H1 (cell line): ENCODE results near the gene CLDN7. TPM values are rescaled to one million over a fixed set of nuclear protein-coding genes. Genes with fewer than 3 reads are reported as not detected.

Experiments
- CTCF ChIA-PET: fragments of 300-600 bp; sonication (Branson Sonifier 250); formaldehyde crosslinking; loops from one replicate; lab custom pipeline; 2021; ENCODE audit not compliant: partially characterized antibody; lab: Charles Lee
- POLR2A ChIA-PET: fragments of 300-600 bp; sonication (Branson Sonifier 250); formaldehyde crosslinking; loops from one replicate; lab custom pipeline; 2021; ENCODE audit warnings: inconsistent platforms; ENCODE audit not compliant: partially characterized antibody; lab: Charles Lee
- DNase-seq, 2 experiments: peaks; one replicate each; pipeline versions ENCODE4 v3.0.0 to v3.0.0-alpha.2; 2010 to 2022; ENCODE audit warnings: low spot score in 2 of 2, low read depth in 1 of 2, mixed read lengths in 1 of 2
- FAIRE-seq: peaks from 2 replicates; lab custom pipeline; 2011; peaks lifted over from hg19 to GRCh38; lab: Jason Lieb, UNC
- H2AFZ ChIP-seq: 2 replicates; pipeline ENCODE4 v1.8.1; 2012; ENCODE audit warnings: low read length, inconsistent platforms
- H2AK5ac ChIP-seq: 2 replicates; pipeline ENCODE4 v1.6.1; 2013; ENCODE audit warnings: low read depth, low read length
- H2BK120ac ChIP-seq: replicated peaks from 2 replicates; pipeline ENCODE3; 2013; ENCODE audit warnings: low read depth, low read length, inconsistent platforms
- H2BK12ac ChIP-seq: 2 replicates; pipeline ENCODE4 v1.6.1; 2013; ENCODE audit warnings: low read depth, low read length
- H2BK15ac ChIP-seq: 2 replicates; pipeline ENCODE4 v1.6.1; 2013; ENCODE audit warnings: low read length
- H2BK20ac ChIP-seq: 2 replicates; pipeline ENCODE4 v1.6.1; 2013; ENCODE audit warnings: low read length
- H2BK5ac ChIP-seq: 2 replicates; pipeline ENCODE4 v1.6.1; 2013; ENCODE audit warnings: low read depth, low read length
- H3K14ac ChIP-seq: 2 replicates; pipeline ENCODE4 v1.6.1; 2013; ENCODE audit warnings: inconsistent platforms; ENCODE audit not compliant: insufficient read length
- H3K18ac ChIP-seq: 2 replicates; pipeline ENCODE4 v1.6.1; 2013; ENCODE audit warnings: low read length; ENCODE audit errors: extremely low read depth
- H3K23ac ChIP-seq: 2 replicates; pipeline ENCODE4 v1.6.1; 2013; ENCODE audit warnings: inconsistent platforms; ENCODE audit not compliant: insufficient read length
- H3K23me2 ChIP-seq: 2 replicates; pipeline ENCODE4 v1.6.1; 2013; ENCODE audit warnings: low read depth, low read length
- H3K27ac ChIP-seq: 2 replicates; pipeline ENCODE4 v1.6.1; 2011; ENCODE audit warnings: low read depth, low read length, inconsistent platforms
- H3K27me3 ChIP-seq, 4 experiments: replicated peaks in 1 of 4; 1 replicate in 1 of 4; 2 replicates in 3 of 4; pipeline versions ENCODE4 v1.6.1 to v1.8.1; 2011 to 2013; ENCODE audit warnings: low read length in 3 of 4, mild to moderate bottlenecking in 3 of 4, inconsistent platforms in 2 of 4, mixed read lengths in 2 of 4, moderate library complexity in 1 of 4; ENCODE audit not compliant: control insufficient read depth in 3 of 4, insufficient read depth in 3 of 4; ENCODE audit errors: extremely low read depth in 1 of 4
- H3K36me3 ChIP-seq, 4 experiments: 2 replicates each; pipeline versions ENCODE4 v1.6.1 to v1.8.1; 2011 to 2013; ENCODE audit warnings: mild to moderate bottlenecking in 4 of 4, low read length in 3 of 4, moderate library complexity in 2 of 4, control low read depth in 1 of 4, inconsistent platforms in 1 of 4; ENCODE audit not compliant: insufficient read depth in 4 of 4, control insufficient read depth in 2 of 4
- H3K4ac ChIP-seq: replicated peaks from 2 replicates; pipeline ENCODE3; 2013; ENCODE audit warnings: low read length, low read depth, mixed read lengths, inconsistent platforms; ENCODE audit not compliant: insufficient read length
- H3K4me1 ChIP-seq, 4 experiments: replicated peaks in 1 of 4; 1 replicate in 1 of 4; 2 replicates in 3 of 4; pipeline versions ENCODE4 v1.6.1 to v1.8.1; 2011 to 2013; ENCODE audit warnings: low read length in 3 of 4, inconsistent platforms in 2 of 4, mixed read lengths in 1 of 4; ENCODE audit not compliant: insufficient read depth in 4 of 4, control insufficient read depth in 3 of 4
- H3K4me2 ChIP-seq, 2 experiments: 2 replicates each; pipeline versions ENCODE4 v1.6.1 to v1.8.1; 2011 to 2013; ENCODE audit warnings: low read depth in 2 of 2, low read length in 2 of 2, control low read depth in 1 of 2, inconsistent platforms in 1 of 2, mild to moderate bottlenecking in 1 of 2; ENCODE audit not compliant: insufficient read depth in 1 of 2
- H3K4me3 ChIP-seq, 4 experiments: fragments of 200-600, 300-600 bp in 1 of 4; sonication (generic), shearing (Covaris generic), sonication (Bioruptor Twin) in 1 of 4; 2 replicates each; pipeline versions ENCODE4 v1.5.1 to v1.8.1; 2011 to 2016; ENCODE audit warnings: low read length in 4 of 4, low read depth in 3 of 4, control low read depth in 2 of 4, inconsistent platforms in 2 of 4, mild to moderate bottlenecking in 2 of 4, mixed read lengths in 1 of 4, moderate library complexity in 1 of 4; ENCODE audit not compliant: insufficient read depth in 2 of 4; ENCODE audit errors: extremely low read depth in 1 of 4
- H3K56ac ChIP-seq: replicated peaks from 2 replicates; pipeline ENCODE3; 2013; ENCODE audit warnings: low read depth, mild to moderate bottlenecking, mixed read lengths, low read length, inconsistent platforms; ENCODE audit not compliant: insufficient read length
- H3K79me1 ChIP-seq: 2 replicates; pipeline ENCODE4 v1.6.1; 2013; ENCODE audit warnings: low read depth, low read length, control low read depth
- H3K79me2 ChIP-seq, 2 experiments: 2 replicates each; pipeline versions ENCODE4 v1.6.1 to v1.8.1; 2012 to 2013; ENCODE audit warnings: low read length in 2 of 2, mild to moderate bottlenecking in 2 of 2, inconsistent platforms in 1 of 2; ENCODE audit not compliant: insufficient read depth in 2 of 2, control insufficient read depth in 1 of 2
- H3K9ac ChIP-seq, 4 experiments: replicated peaks in 1 of 4; 1 replicate in 1 of 4; 2 replicates in 3 of 4; pipeline versions ENCODE4 v1.6.1 to v1.8.1; 2011 to 2013; ENCODE audit warnings: low read depth in 3 of 4, low read length in 3 of 4, control low read depth in 2 of 4, mild to moderate bottlenecking in 2 of 4, moderate library complexity in 2 of 4, inconsistent platforms in 1 of 4; ENCODE audit errors: extremely low read depth in 1 of 4
- H3K9me3 ChIP-seq, 2 experiments: 2 replicates each; pipeline versions ENCODE4 v1.6.1 to v1.8.1; 2012 to 2013; ENCODE audit warnings: mild to moderate bottlenecking in 2 of 2, moderate library complexity in 2 of 2, control low read depth in 1 of 2, inconsistent platforms in 1 of 2, low read depth in 1 of 2, low read length in 1 of 2, mixed read lengths in 1 of 2; ENCODE audit not compliant: insufficient read depth in 2 of 2
- H4K20me1 ChIP-seq, 2 experiments: replicated peaks in 1 of 2; 2 replicates each; pipeline versions ENCODE3 to v1.8.1; 2011 to 2013; ENCODE audit warnings: inconsistent platforms in 2 of 2, low read length in 2 of 2, mild to moderate bottlenecking in 1 of 2; ENCODE audit not compliant: insufficient read depth in 2 of 2, control insufficient read depth in 1 of 2
- H4K5ac ChIP-seq: 2 replicates; pipeline ENCODE4 v1.6.1; 2013; ENCODE audit warnings: low read length, low read depth, mixed read lengths, inconsistent platforms; ENCODE audit not compliant: insufficient read length
- H4K8ac ChIP-seq: 2 replicates; pipeline ENCODE4 v1.8.0; 2013; ENCODE audit warnings: mild to moderate bottlenecking, moderate library complexity, low read length, inconsistent platforms; ENCODE audit not compliant: insufficient read depth; ENCODE audit errors: extremely low read depth
- H4K91ac ChIP-seq: replicated peaks from 2 replicates; pipeline ENCODE3; 2013; ENCODE audit warnings: low read length, mixed read lengths, inconsistent platforms; ENCODE audit not compliant: insufficient read length
- CTBP2 ChIP-seq: IDR thresholded peaks from 2 replicates; pipeline ENCODE4 v1.7.0; 2011; ENCODE audit warnings: borderline replicate concordance, mild to moderate bottlenecking, moderate library complexity, mixed read lengths, low read length; ENCODE audit not compliant: insufficient read depth, insufficient read length
- POLR2A ChIP-seq, 2 experiments: IDR thresholded peaks; 1 replicate in 1 of 2; 2 replicates in 1 of 2; pipeline ENCODE4 v1.6.1; 2011; ENCODE audit warnings: low read depth in 2 of 2, low read length in 2 of 2, mild to moderate bottlenecking in 2 of 2; ENCODE audit errors: control extremely low read depth in 1 of 2
- POLR2AphosphoS5 ChIP-seq: IDR thresholded peaks from 2 replicates; pipeline ENCODE4 v1.6.1; 2011; ENCODE audit warnings: low read depth, low read length
- WGBS, 2 experiments: shearing (Covaris generic) in 1 of 2; methylation state at CpG; one replicate each; pipeline versions ENCODE4 v1.1.6 to v1.1.7; 2013 to 2015; ENCODE audit warnings: low lambda C conversion rate in 2 of 2, mixed read lengths in 2 of 2, inconsistent platforms in 1 of 2, low coverage in 1 of 2, missing lambda C conversion rate in 1 of 2; ENCODE audit not compliant: insufficient replicate concordance in 2 of 2, insufficient coverage in 1 of 2, insufficient read length in 1 of 2; ENCODE audit errors: extremely low coverage in 1 of 2, missing lambda C conversion rate in 1 of 2; 5-methylcytosine and 5-hydroxymethylcytosine counted together
- polyA plus RNA-seq, 7 experiments: library from polyadenylated mRNA; depleted of rRNA in 3 of 7; stranded (reverse) in 5 of 7; unstranded in 2 of 7; fragments of >200 nt in 5 of 7; fragments of 200-250 nt in 2 of 7; gene quantifications; 1 replicate in 5 of 7; 2 replicates in 1 of 7; 4 replicates in 1 of 7; pipeline versions ENCODE4 v1.2.1 to v1.2.3, GENCODE V29; 2011 to 2013; ENCODE audit warnings: missing spikeins in 2 of 7, mixed read lengths in 2 of 7
- total RNA-seq: library from RNA; stranded (reverse); fragmentation: NEBNext Ultra II Directional; extraction: Animal tissue kit (Norgen Biotek cat#: 25700); gene quantifications from 2 replicates; pipeline ENCODE4 v1.2.1, GENCODE V29; 2021

CLDN7 gene
- total and polyA plus RNA-seq, 2 of the 8 experiments (the other 6 are each of a cell fraction or from before 2014, with no cell fraction given) = 118 to 119 TPM

- 97% methylated on average over 6 of the region's 6 CpGs; no CpG with 5 or more reads in 1 of the 2 experiments for WGBS, 2 experiments
- H3K4me1 ChIP-seq = peaks cover 4 to 13% (median 6%) of the 10 kb centered on the region in 4 experiments; a peak in 6 of 7 replicates
- peaks cover 9% of the 10 kb centered on the region for H3K79me1 ChIP-seq
- H3K18ac ChIP-seq = no peak overlapping the region
- POLR2A ChIA-PET = interaction anchor here (0.6 to 13.7 kb wide), 17 partner anchors 8 to 774 kb away, joined by 3 to 161 read pairs (median 8); partner anchors contain the start of genes ACADVL, ACAP1, CTDNEP1 and DLG4
- H3K4me2 ChIP-seq = peak overlapping the region in 1 of 2 experiments; percentile 91; a peak in 1 of 4 replicates
- no peak overlapping the region for H2BK15ac ChIP-seq
- peaks cover 6 to 12% of the 10 kb centered on the region in 2 experiments for H4K20me1 ChIP-seq
- H3K9ac ChIP-seq = no peak overlapping the region
- no peak overlapping the region for H2BK120ac ChIP-seq
- H3K79me2 ChIP-seq = peaks cover 0 to 31% of the 10 kb centered on the region in 2 experiments; a peak in 2 of 4 replicates
- H4K8ac ChIP-seq = no peak overlapping the region
- H2AK5ac ChIP-seq = peak overlapping the region; percentile 65; the same call in 1 of the 2 replicates
- H4K91ac ChIP-seq = no peak overlapping the region
- no peak overlapping the region for H3K23ac ChIP-seq
- H4K5ac ChIP-seq = no peak overlapping the region
- no peak overlapping the region for H3K4me3 ChIP-seq
- H2AFZ ChIP-seq = no peak overlapping the region
- H3K9me3 ChIP-seq = no peaks in the 10 kb centered on the region
- peak overlapping the region; percentile 75; the same call in 1 of the 2 replicates for H2BK12ac ChIP-seq
- no peaks in the 10 kb centered on the region for H3K27me3 ChIP-seq
- H3K14ac ChIP-seq = no peak overlapping the region
- peaks cover 2 to 36% (median 17%) of the 10 kb centered on the region in 4 experiments for H3K36me3 ChIP-seq
- H2BK20ac ChIP-seq = no peak overlapping the region
- TF ChIP-seq POLR2AphosphoS5 (0 out of 2 replicates have a peak, but pooled peaks have one; percentile 13), POLR2A (IDR thresholded peaks at IDR 0.05; ENCODE audit: control extremely low read depth in 1 of 2, low read depth in 2 of 2, low read length in 2 of 2) (peak in 1 of 2 experiments; percentile 68; a peak in 1 of 3 replicates), CTBP2 (no peak)
- TF ChIP-seq, all 59 proteins: peak for 2
- DNase-seq = no peak
- CTCF ChIA-PET = interaction anchor here (1.0 to 1.3 kb wide), 2 partner anchors 21 to 54 kb away, joined by 4 to 5 read pairs; no protein-coding TSS in a partner anchor
- peaks cover 13% of the 10 kb centered on the region for H3K23me2 ChIP-seq
- no peak overlapping the region for H3K4ac ChIP-seq
- no peak overlapping the region for H3K56ac ChIP-seq
- no peak for FAIRE-seq
- no peak overlapping the region; the same call in 1 of the 2 replicates for H2BK5ac ChIP-seq
- H3K27ac ChIP-seq = no peak overlapping the region
These were observed 2.8 kb downstream of the CLDN7 start for GRCh38 chr17:7259555-7259889.
